DMS114 treated with DMSO at 0.1 percent for 48 hours (cell line): ENCODE measurements around the gene GRXCR2.
"Not testable (repeated sequence)": the region's sequence is repeated elsewhere in the genome, so short reads cannot be mapped to it uniquely, and the experiment has no call there.

Source experiments
- DNase-seq: peaks from one replicate; lab custom pipeline; 2025; ENCODE audit not compliant: unreplicated experiment; lab: John Stamatoyannopoulos, UW

GRXCR2 gene

GRCh38 chr5:145887976-145888574, 15.3 kb upstream of the GRXCR2 start:
- peak; percentile 22 for DNase-seq

DNA sequence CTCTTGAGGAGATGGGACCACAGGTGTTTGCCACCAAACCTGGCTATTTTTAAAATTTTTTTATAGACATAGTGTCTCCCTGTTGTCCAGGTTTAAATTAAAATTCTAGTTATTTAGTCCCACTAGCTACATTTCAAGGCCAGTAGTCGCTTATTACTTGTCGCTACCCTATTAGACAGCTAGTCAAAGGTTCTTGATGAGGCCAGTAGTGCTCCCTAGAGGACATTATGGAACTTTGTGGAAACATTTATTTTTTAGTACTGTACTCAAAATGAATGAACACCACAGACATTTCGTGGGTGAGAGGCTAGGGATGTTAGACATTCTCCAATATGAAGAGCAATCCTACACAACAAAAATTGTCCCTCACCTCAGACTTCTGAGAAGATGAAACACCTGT, 14.4 kb upstream of the GRXCR2 start:
- no peak for DNase-seq

DNA sequence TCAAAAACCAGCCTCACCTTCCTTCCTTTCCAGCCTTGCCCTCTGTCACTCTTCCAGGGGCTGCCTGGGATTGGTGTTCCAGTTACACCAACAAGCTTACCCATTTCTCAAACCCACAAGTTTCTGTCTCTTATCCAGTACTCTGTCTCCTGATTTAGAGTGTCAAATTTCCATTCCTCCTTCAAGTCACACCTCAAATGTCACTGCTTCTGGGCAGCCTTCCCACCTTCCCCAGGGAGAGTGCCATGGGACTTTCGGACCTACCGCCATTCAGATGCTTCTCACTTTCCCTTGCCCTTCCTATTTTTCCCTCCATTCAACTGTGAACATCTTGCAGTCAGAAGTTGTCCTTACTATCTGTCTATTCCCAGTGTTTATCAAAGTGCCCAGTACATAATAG, 2.0 kb upstream of the GRXCR2 start:
- no peak for DNase-seq

DNA sequence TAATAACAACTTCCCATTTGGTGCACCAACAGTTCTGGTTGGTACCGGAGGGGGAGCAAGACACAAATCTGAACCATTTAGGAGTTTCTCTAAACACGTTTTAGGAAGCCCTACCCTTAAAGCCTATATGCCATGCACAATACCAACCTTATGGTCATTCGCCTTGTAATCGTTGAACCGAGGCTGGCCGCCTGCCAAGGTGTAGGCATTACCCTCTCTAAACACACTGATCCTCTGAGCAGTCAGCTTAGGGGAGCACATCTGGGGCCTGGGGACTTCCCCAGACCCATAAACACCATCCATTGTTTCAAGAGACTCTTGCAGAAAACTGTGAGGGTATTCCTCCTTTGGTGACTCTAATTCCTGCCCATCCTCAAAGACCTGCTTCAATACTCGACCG, 328 bp downstream of the GRXCR2 start:
- DNase-seq = no peak

- no peak for DNase-seq
Measured at GRCh38 chr5:145869753-145870152, 3.1 kb downstream of the GRXCR2 start.

DNA sequence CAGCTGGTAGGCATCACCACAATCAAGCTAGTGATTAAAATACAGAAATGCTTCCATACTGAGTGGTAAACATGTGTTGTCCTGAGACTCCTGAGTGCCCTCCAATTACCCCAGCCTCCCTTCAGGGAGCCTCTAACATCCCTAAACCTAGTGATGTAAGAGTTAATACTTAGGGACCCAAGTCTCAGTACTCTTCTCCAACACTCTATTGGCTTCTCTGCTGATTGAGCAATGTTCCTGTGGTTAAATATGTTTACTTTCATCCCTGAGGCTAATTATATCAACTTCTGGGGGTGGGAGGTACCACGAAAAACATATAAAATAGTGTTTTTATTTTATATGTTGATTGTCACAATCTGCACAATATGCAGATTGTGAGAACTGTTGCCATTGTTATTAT, 5.0 kb downstream of the GRXCR2 start:
- no peak for DNase-seq

DNA sequence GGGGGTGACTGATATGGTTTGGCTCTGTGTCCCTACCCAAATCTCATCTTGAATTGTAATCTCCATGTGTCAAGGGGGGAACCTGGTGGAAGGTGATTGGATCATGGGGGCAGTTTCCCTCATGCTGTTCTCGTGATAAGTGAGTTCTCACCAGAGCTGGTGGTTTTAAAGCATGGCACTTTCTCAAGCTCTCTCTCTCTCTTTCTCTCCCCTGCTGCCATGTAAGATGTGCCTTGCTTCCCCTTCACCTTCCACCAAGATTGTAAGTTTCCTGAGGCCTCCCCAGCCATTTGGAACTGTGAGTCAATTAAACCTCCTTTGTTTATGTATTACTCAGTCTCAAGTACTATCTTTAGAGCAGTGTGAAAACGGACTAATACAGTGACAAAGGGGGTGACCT, 8.4 kb downstream of the GRXCR2 start:
- not testable (repeated sequence) for DNase-seq

- DNase-seq = no peak
Measured at GRCh38 chr5:145863003-145863402, 9.8 kb downstream of the GRXCR2 start.

GRCh38 chr5:145859897-145860296, 12.9 kb downstream of the GRXCR2 start:
- no peak for DNase-seq

DNA sequence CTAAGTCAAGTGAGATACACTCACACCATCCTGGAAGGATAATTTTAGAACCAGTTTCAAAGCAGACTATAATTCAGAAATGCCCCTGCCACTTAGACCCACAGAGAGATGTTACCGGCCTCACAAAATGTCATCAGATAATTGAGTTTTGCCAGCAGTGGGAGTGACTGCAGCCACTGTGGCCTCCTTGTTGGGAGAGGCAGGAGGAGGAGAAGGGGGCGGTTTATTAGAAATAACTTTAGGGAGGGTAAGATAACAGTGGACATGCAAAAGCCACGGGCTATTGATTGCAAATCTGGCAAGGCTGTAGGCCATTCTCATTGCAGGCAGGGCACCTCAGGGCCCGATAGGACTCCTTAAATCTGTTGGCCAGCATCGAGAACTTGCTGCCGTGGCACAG, 13.4 kb downstream of the GRXCR2 start:
- DNase-seq = no peak

GRCh38 chr5:145858959-145859358, 13.9 kb downstream of the GRXCR2 start:
- no peak for DNase-seq

DNA sequence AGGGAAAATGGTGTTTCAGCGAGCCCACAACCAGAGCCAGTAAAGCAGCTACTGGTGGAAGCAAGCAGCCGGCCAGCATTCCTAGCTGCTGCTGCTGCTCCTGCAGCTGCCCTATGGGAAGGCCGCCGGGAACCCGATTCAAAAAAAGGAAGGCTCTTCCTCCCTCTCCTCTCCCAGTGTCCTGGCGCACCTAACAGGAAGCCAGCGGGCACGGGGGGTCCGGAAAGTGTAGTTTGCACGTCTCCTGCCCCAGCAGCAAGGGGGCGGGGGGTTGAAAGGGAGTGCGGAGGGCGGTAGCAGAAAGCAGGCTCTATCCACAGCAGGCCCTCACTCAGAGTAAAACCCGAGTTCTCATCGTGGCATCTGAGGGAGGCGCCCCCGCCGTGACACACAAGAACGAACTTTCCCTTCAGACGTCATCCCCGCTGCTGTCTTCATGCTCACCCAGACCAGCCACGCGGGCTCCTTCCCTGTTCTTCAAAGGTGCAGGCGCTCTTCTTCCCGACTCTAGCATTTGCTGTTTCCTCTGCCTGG, 16.5 kb downstream of the GRXCR2 start:
- no peak for DNase-seq

GRCh38 chr5:145855763-145856267, 17.0 kb downstream of the GRXCR2 start:
- DNase-seq = no peak

GRCh38 chr5:145854651-145855258, 18.1 kb downstream of the GRXCR2 start:
- DNase-seq = no peak

DNA sequence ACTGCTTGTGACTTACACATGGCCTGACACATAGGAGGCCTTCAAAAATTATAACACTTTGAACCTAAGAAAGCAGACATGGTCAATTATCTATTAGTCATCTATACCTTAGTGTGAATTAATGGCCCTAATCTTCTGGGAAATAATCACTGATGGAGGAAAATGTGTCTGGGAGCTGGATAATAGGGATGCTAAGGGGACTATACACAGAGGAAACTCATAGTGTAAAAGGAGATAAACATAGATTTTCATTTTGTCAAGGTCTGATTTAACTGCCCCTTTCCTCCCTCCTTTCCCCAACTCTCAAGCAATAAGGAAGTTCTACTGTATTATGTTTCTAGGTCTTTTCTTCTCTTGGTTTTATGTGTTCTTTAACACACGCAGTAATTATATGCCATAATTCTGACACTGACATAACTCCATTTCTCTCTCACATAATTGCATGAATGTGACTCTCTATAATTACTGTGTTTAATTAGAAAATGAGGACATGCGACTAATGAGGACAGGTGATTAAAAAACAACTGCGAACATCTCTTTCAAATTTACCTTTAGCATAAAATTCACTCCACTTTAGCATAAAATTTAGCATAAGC, 18.9 kb downstream of the GRXCR2 start:
- no peak for DNase-seq

DNA sequence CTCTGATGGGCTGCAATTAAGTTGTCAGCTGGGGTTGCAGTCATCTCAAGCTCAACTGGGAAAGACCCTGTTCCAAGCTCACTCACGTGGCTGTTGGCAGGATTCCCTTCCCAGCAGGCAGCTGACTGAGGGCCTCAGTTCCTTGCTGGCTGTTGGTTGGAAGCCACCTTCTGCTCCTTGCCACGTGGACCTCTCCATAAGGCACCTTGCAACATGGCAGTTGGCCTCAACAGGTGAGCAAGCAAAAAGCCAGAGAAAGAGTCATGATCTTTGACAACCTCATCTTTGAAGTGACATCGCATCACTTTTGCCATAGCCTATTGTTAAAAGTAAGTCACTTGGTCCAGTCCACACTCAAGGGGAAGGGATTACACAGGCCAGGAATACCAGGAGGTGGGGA, 19.8 kb downstream of the GRXCR2 start:
- DNase-seq = no peak

DNA sequence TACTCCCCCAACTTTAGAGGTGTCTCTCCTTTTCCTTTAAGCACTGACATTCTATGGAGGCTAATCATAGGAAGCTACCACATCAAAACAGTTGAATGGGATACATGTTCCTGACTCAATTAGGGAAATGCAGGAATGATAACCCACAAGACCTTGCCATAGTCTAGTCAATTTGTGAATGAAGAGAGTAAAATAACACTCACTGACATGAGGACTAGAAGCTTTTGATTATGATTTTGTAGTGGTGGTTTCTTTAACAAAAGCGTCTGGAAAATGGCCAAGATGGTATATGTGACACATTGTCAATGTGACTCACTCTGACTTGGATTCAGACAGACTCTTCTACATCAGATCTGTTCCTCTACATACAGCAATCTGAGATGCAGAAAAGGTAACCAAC, 24.0 kb downstream of the GRXCR2 start:
- no peak for DNase-seq

DNA sequence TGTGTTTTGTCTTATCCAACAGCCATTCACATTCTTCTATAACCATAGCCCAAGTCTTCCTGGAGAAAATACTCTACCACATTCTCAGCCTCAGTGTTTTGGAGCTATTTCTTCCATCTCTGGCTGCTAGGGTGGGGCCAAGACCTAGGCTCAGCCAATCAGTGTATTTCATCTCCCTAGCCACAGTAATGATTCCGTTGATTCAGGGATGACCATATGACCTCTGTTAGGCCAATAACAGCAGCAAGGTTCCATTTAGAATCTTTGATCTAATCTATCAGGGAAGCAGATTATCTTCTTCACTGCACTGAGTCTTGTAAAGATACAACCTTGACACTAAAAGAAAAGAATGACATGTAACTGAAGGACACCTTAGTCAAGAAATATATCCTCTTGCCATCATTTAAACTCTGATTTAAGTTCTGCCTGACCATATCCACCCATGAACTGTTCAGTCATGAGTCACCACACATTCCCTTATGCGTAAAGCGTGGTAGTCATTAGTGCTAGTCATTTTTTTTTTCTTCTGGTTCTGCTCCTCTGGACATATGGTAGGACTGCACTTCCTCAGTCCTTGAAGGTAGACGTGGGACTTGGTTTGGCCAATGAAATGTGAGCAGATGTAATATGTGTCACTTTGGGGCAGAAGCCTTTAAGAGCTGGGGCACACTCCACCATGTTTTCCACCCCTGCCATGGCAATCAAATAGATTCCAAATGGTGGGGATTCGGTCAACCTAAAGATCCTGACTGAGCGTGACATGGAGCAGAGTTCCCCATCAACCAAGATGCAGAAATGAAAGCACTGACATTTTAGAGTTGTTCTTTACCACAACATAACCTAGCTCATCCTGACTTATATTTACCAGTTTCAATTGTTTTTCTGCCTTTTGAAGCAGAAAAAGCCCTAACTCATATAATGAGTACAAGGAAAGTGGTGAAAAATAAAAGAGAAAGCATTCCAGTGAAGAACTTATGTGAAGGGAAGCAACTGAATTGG, 25.0 kb downstream of the GRXCR2 start:
- DNase-seq = no peak

- DNase-seq = no peak
Measured at GRCh38 chr5:145846081-145846480, 26.7 kb downstream of the GRXCR2 start.

GRCh38 chr5:145841299-145841698, 31.5 kb downstream of the GRXCR2 start:
- no peak for DNase-seq

DNA sequence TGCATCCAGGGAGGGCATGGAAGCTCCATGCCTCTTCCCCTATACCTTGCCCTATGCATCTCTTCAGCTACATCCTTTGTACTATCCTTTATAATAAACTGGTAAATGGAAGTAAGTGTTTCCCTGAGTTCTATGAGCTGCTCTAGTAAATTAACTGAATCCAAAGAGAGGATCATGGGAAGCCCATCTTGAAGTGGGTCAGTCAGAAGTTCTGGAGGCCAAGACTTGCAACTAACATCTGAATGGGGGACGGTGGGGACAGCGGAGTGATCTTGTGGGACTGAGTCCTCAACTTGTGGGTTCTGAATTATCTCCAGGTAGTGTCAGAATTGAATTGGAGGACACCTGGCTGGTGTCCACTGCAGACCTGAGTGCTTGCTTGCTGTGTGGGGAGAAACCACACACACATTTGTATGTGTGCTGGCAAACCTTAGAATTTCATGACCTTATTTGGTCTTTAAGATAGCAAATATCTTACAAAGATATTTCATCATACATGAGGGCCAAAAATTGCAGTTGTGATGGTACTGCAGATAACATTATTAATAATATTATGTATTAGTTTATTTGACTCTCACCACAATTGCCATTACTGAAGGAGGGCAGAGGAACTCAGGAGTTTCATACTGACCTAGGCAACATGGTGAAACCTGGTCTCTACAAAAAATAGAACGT, 32.2 kb downstream of the GRXCR2 start:
- DNase-seq = no peak
